Measurements from ENCODE around the gene FAM210B.
A peak's percentile ranks its signal among the peaks of the same experiment; 100 is the strongest.

The FAM210B gene

GRCh38 chr20:56323206-56323605 lies 35.6 kb upstream of the FAM210B start:
- no peak for DNase-seq
- no peak overlapping the region for H3K23ac ChIP-seq (ENCODE audit: low read length in 2 of 2)

GRCh38 chr20:56323656-56324055 lies 35.1 kb upstream of the FAM210B start:
- Histone ChIP-seq H2BK15ac (ENCODE audit: low read depth, poor library complexity, severe bottlenecking) (no peak overlapping the region), H3K36me3 (ENCODE audit: control insufficient read depth in 1 of 2, insufficient read depth in 2 of 2, low read depth in 1 of 2, low read length in 2 of 2) (no peaks in the 10 kb centered on the region), H3K18ac (ENCODE audit: low read depth in 1 of 2, low read length in 2 of 2) (no peak overlapping the region), H3K9me3 (ENCODE audit: control insufficient read depth, low read length) (no peaks in the 10 kb centered on the region), H3K79me1 (replicated peaks; ENCODE audit: low read length, poor library complexity, severe bottlenecking) (no peaks in the 10 kb centered on the region), H2BK120ac (ENCODE audit: low read depth, low read length) (no peak overlapping the region), H3K4me2 (ENCODE audit: low read length, poor library complexity, severe bottlenecking) (no peak overlapping the region), H3K23ac (ENCODE audit: low read length in 2 of 2) (no peak overlapping the region), H2BK12ac (ENCODE audit: low read length in 2 of 2) (no peak overlapping the region), H4K91ac (ENCODE audit: low read length) (no peak overlapping the region), H3K27ac (ENCODE audit: low read length, poor library complexity, severe bottlenecking) (no peak overlapping the region), H3K14ac (ENCODE audit: low read length in 2 of 2) (no peak overlapping the region), H2AFZ (ENCODE audit: low read depth, low read length) (no peak overlapping the region), H3K27me3 (ENCODE audit: control insufficient read depth in 1 of 2, insufficient read depth in 1 of 2, low read length in 2 of 2) (no peaks in the 10 kb centered on the region), H3K9ac (ENCODE audit: low read length) (no peak overlapping the region), H3K4me3 (ENCODE audit: insufficient read depth in 1 of 2, low read depth in 1 of 2, low read length in 2 of 2) (no peak overlapping the region), H3K4me1 (ENCODE audit: control insufficient read depth, insufficient read depth, low read depth, low read length) (no peaks in the 10 kb centered on the region), H4K8ac (ENCODE audit: low read length) (no peak overlapping the region), H2BK5ac (ENCODE audit: low read depth, low read length, poor library complexity, severe bottlenecking) (no peak overlapping the region), H2AK5ac (ENCODE audit: low read length, severe bottlenecking) (no peak overlapping the region), H3K4ac (ENCODE audit: low read depth in 1 of 2, low read length in 2 of 2) (no peak overlapping the region)
- DNase-seq: no peak
- WGBS: 50% methylated on average over 2 of the region's 6 CpGs

More at GRCh38 chr20:56323206-56323605, 35.6 kb upstream of the FAM210B start:
- H3K27me3 ChIP-seq (ENCODE audit: control insufficient read depth in 1 of 2, insufficient read depth in 1 of 2, low read length in 2 of 2): no peaks in the 10 kb centered on the region
- no peak overlapping the region for H2BK15ac ChIP-seq (ENCODE audit: low read depth, poor library complexity, severe bottlenecking)
- H2BK5ac ChIP-seq (ENCODE audit: low read depth, low read length, poor library complexity, severe bottlenecking): no peak overlapping the region
- WGBS: 35% methylated on average over 2 of the region's 2 CpGs
- no peak overlapping the region for H3K9ac ChIP-seq (ENCODE audit: low read length)
- no peak overlapping the region for H3K4me2 ChIP-seq (ENCODE audit: low read length, poor library complexity, severe bottlenecking)
- H2BK120ac ChIP-seq (ENCODE audit: low read depth, low read length): no peak overlapping the region
- H4K91ac ChIP-seq (ENCODE audit: low read length): no peak overlapping the region
- no peaks in the 10 kb centered on the region for H3K79me1 ChIP-seq (replicated peaks; ENCODE audit: low read length, poor library complexity, severe bottlenecking)
- H3K9me3 ChIP-seq (ENCODE audit: control insufficient read depth, low read length): no peaks in the 10 kb centered on the region
- no peak overlapping the region for H3K18ac ChIP-seq (ENCODE audit: low read depth in 1 of 2, low read length in 2 of 2)
- H2AK5ac ChIP-seq (ENCODE audit: low read length, severe bottlenecking): no peak overlapping the region
- no peaks in the 10 kb centered on the region for H3K36me3 ChIP-seq (ENCODE audit: control insufficient read depth in 1 of 2, insufficient read depth in 2 of 2, low read depth in 1 of 2, low read length in 2 of 2)
- no peak overlapping the region for H2BK12ac ChIP-seq (ENCODE audit: low read length in 2 of 2)
- H3K14ac ChIP-seq (ENCODE audit: low read length in 2 of 2): no peak overlapping the region
- no peaks in the 10 kb centered on the region for H3K4me1 ChIP-seq (ENCODE audit: control insufficient read depth, insufficient read depth, low read depth, low read length)
- no peak overlapping the region for H3K27ac ChIP-seq (ENCODE audit: low read length, poor library complexity, severe bottlenecking)
- H2AFZ ChIP-seq (ENCODE audit: low read depth, low read length): no peak overlapping the region
- H4K8ac ChIP-seq (ENCODE audit: low read length): no peak overlapping the region
- H3K4me3 ChIP-seq (ENCODE audit: insufficient read depth in 1 of 2, low read depth in 1 of 2, low read length in 2 of 2): no peak overlapping the region
- no peak overlapping the region for H3K4ac ChIP-seq (ENCODE audit: low read depth in 1 of 2, low read length in 2 of 2)

- Histone ChIP-seq H3K4me3 (ENCODE audit: insufficient read depth in 1 of 2, low read depth in 1 of 2, low read length in 2 of 2) (no peak overlapping the region), H3K9ac (ENCODE audit: low read length) (no peak overlapping the region), H2AFZ (ENCODE audit: low read depth, low read length) (no peak overlapping the region), H3K9me3 (ENCODE audit: control insufficient read depth, low read length) (no peaks in the 10 kb centered on the region), H2BK12ac (ENCODE audit: low read length in 2 of 2) (no peak overlapping the region), H3K4me2 (ENCODE audit: low read length, poor library complexity, severe bottlenecking) (no peak overlapping the region), H2BK15ac (ENCODE audit: low read depth, poor library complexity, severe bottlenecking) (no peak overlapping the region), H3K14ac (ENCODE audit: low read length in 2 of 2) (no peak overlapping the region), H3K4me1 (ENCODE audit: control insufficient read depth, insufficient read depth, low read depth, low read length) (no peaks in the 10 kb centered on the region), H2AK5ac (ENCODE audit: low read length, severe bottlenecking) (no peak overlapping the region), H3K18ac (ENCODE audit: low read depth in 1 of 2, low read length in 2 of 2) (no peak overlapping the region), H2BK120ac (ENCODE audit: low read depth, low read length) (no peak overlapping the region), H3K4ac (ENCODE audit: low read depth in 1 of 2, low read length in 2 of 2) (no peak overlapping the region), H2BK5ac (ENCODE audit: low read depth, low read length, poor library complexity, severe bottlenecking) (no peak overlapping the region), H3K27me3 (ENCODE audit: control insufficient read depth in 1 of 2, insufficient read depth in 1 of 2, low read length in 2 of 2) (no peaks in the 10 kb centered on the region), H3K27ac (ENCODE audit: low read length, poor library complexity, severe bottlenecking) (no peak overlapping the region), H3K23ac (ENCODE audit: low read length in 2 of 2) (no peak overlapping the region), H3K79me1 (replicated peaks; ENCODE audit: low read length, poor library complexity, severe bottlenecking) (no peaks in the 10 kb centered on the region), H4K91ac (ENCODE audit: low read length) (no peak overlapping the region), H3K36me3 (ENCODE audit: control insufficient read depth in 1 of 2, insufficient read depth in 2 of 2, low read depth in 1 of 2, low read length in 2 of 2) (no peaks in the 10 kb centered on the region), H4K8ac (ENCODE audit: low read length) (no peak overlapping the region)
- no peak for DNase-seq
These were observed 34.0 kb upstream of the FAM210B start for GRCh38 chr20:56324806-56325205.

GRCh38 chr20:56328861-56329260 lies 29.9 kb upstream of the FAM210B start:
- Histone ChIP-seq H3K79me1 (replicated peaks; ENCODE audit: low read length, poor library complexity, severe bottlenecking) (no peaks in the 10 kb centered on the region), H3K4ac (ENCODE audit: low read depth in 1 of 2, low read length in 2 of 2) (no peak overlapping the region), H2BK12ac (ENCODE audit: low read length in 2 of 2) (no peak overlapping the region), H2BK5ac (ENCODE audit: low read depth, low read length, poor library complexity, severe bottlenecking) (no peak overlapping the region), H3K4me2 (ENCODE audit: low read length, poor library complexity, severe bottlenecking) (no peak overlapping the region), H2AFZ (ENCODE audit: low read depth, low read length) (no peak overlapping the region), H4K91ac (ENCODE audit: low read length) (no peak overlapping the region), H3K14ac (ENCODE audit: low read length in 2 of 2) (no peak overlapping the region), H3K9ac (ENCODE audit: low read length) (no peak overlapping the region), H2BK15ac (ENCODE audit: low read depth, poor library complexity, severe bottlenecking) (no peak overlapping the region), H3K27me3 (ENCODE audit: control insufficient read depth in 1 of 2, insufficient read depth in 1 of 2, low read length in 2 of 2) (no peaks in the 10 kb centered on the region), H4K8ac (ENCODE audit: low read length) (no peak overlapping the region), H3K4me3 (ENCODE audit: insufficient read depth in 1 of 2, low read depth in 1 of 2, low read length in 2 of 2) (no peak overlapping the region), H3K27ac (ENCODE audit: low read length, poor library complexity, severe bottlenecking) (no peak overlapping the region), H2BK120ac (ENCODE audit: low read depth, low read length) (no peak overlapping the region), H3K23ac (ENCODE audit: low read length in 2 of 2) (no peak overlapping the region), H3K18ac (ENCODE audit: low read depth in 1 of 2, low read length in 2 of 2) (no peak overlapping the region), H2AK5ac (ENCODE audit: low read length, severe bottlenecking) (no peak overlapping the region), H3K9me3 (ENCODE audit: control insufficient read depth, low read length) (no peaks in the 10 kb centered on the region), H3K36me3 (ENCODE audit: control insufficient read depth in 1 of 2, insufficient read depth in 2 of 2, low read depth in 1 of 2, low read length in 2 of 2) (no peaks in the 10 kb centered on the region), H3K4me1 (ENCODE audit: control insufficient read depth, insufficient read depth, low read depth, low read length) (no peaks in the 10 kb centered on the region)
- DNase-seq: peak; percentile 2
- WGBS: 87% methylated on average over 5 of the region's 5 CpGs

Measured in mesenchymal stem cell (in vitro differentiated cells and primary cell).